UCSD-AML1 (cell line): ENCODE data around the gene SSH2.
"Not testable (repeated sequence)": the region's sequence is repeated elsewhere in the genome, so short reads cannot be mapped to it uniquely, and the experiment has no call there.

Experiments used
- DNase-seq: peaks from one replicate; lab custom pipeline; 2025; ENCODE audit not compliant: unreplicated experiment; lab: John Stamatoyannopoulos, UW

Gene SSH2, protein sequence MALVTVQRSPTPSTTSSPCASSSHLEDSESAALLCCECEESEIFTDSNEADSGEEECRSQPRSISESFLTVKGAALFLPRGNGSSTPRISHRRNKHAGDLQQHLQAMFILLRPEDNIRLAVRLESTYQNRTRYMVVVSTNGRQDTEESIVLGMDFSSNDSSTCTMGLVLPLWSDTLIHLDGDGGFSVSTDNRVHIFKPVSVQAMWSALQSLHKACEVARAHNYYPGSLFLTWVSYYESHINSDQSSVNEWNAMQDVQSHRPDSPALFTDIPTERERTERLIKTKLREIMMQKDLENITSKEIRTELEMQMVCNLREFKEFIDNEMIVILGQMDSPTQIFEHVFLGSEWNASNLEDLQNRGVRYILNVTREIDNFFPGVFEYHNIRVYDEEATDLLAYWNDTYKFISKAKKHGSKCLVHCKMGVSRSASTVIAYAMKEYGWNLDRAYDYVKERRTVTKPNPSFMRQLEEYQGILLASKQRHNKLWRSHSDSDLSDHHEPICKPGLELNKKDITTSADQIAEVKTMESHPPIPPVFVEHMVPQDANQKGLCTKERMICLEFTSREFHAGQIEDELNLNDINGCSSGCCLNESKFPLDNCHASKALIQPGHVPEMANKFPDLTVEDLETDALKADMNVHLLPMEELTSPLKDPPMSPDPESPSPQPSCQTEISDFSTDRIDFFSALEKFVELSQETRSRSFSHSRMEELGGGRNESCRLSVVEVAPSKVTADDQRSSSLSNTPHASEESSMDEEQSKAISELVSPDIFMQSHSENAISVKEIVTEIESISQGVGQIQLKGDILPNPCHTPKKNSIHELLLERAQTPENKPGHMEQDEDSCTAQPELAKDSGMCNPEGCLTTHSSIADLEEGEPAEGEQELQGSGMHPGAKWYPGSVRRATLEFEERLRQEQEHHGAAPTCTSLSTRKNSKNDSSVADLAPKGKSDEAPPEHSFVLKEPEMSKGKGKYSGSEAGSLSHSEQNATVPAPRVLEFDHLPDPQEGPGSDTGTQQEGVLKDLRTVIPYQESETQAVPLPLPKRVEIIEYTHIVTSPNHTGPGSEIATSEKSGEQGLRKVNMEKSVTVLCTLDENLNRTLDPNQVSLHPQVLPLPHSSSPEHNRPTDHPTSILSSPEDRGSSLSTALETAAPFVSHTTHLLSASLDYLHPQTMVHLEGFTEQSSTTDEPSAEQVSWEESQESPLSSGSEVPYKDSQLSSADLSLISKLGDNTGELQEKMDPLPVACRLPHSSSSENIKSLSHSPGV (N-terminal part only)

DNA sequence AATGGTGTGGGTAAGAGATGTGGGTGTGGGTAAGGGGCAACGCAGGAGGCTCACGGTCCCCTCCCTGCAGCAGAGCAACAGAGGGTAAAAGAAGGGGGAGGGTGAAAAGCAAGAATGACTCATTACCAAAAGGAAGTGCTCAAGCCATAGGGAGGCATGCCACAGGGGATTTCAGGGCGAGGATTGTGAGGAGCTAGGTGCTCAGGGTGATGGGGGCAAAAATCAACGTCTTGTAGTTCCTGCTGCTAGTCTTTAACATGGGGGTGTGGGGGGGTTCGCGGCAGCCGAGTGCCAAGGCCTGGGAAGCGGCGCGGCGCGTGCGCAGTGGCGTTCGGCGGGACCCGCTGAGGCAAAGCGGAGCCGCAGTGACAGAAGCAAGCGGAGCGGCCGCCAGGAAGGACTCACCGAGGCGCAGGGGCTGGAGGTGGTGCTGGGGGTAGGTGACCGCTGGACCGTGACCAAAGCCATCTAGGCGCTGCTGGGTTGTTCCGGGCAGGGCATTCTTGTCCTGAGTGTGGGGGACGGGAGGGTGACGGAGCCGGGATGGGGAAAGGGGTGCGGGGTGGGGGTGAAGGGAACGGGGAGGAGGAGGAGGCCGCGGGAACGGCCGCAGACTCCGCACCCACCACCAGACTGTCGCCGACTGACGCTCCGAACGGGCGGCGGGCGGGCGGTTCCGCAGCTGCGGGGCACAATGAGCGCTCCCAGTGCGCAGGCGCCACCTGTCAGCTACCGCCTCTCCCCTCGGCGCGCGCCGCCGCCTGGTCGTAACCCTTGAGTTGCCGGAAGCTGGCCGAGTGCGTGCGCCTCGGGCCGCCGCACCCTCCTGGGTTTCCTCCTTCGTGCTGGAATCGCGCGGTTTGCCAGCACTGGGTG lies at the start of gene SSH2:
TSS of gene SSH2 (minus strand) at position 696 of the 876 bp plus-strand sequence. CDS start at position 468, 228 bp downstream.
- peak; percentile 90 for DNase-seq

DNA sequence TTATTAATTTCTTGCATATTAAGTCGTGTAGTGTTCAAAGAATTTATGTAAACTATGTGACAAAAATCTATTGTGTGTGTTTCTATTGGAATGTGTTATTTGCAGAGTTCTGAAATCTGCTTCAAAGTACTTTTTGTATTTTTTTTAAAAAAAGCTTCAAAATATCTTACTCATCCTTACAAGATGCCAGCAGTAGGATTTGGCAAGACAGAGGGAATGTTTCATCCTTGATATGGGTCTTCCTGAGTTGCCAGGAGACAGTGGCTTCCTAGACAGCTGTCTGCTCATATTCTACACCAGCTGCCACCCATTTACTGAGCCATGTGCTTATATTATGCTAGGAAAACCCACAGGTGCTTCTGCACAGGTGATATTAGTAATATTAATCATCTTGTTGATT lies 47.8 kb upstream of the SSH2 start:
- DNase-seq: no peak

DNA sequence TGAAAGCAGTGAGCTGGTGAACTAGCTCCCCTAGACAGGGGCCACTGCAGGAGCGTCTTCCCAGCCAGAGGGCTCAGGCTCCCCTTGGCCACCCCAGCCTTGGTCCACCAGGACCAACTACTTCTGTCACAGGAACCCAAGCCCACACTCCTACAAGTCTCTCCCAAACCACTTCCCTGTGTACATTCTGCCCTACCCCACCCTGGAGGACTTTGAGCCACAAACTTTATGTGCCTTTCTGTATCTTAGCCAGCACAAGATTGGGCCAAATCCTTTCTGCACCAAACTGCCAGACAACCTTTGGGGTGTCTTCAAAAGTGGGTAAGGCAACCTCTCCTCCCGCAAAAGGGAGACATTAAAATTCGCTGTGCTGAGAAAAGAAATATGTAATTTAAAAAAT lies 43.0 kb upstream of the SSH2 start:
- no peak for DNase-seq

DNA sequence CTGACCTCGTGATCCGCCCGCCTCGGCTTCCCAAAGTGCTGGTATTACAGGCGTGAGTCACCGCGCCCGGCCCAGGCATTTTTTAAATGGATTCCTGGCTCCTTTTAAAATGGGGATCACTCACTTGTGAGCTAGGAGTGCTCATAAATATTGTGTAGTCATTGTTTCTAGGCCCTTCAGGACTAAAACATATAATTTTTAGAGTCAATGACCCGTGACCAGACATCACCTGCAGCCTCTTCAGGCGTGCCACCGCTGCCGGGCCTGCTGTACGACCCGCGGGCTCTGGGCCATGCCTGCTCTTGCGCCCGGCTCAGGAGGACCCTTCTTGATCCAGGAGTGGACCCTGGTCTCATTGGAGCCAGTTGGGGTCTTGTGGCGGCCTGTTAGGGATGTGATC lies 42.2 kb upstream of the SSH2 start:
- DNase-seq: no peak

DNA sequence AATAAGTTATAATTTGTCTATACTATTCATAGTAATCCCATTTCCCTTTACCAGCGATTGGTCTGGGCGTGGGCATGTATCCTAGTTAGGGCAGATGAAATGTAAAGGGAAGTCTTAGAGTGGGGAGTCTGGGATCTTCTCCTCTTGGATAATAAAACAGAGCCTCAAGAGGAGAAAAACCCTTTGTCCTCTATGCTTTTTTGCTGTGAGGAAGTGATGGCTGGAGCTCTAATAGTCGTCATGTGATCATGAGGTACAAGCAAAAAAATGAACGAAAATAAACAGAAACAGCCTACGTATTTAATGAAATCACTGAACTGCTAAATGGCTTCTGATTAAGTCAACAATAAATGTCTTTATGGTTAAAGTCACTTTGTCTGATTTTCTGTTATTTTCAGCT lies 38.2 kb upstream of the SSH2 start:
- DNase-seq: no peak

DNA sequence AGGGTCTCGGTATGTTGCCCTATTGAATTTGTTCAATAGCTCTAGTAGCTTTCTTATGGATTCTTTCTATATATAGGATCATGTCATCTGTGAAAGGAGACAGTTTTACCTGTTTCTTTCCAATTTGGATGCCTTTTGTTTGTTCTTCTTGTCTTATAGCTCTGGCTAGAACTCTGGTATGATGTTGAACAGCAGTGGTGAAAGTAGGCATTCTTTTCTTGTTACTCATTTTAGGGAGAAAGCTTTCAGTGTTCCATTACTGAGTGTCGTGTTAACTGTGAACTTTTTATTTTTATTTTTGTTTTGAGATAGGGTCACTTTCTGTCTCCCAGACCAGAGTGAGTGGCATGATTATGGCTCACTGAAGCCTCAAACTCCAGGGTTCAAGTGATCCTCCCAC lies 32.6 kb upstream of the SSH2 start:
- DNase-seq: no peak

DNA sequence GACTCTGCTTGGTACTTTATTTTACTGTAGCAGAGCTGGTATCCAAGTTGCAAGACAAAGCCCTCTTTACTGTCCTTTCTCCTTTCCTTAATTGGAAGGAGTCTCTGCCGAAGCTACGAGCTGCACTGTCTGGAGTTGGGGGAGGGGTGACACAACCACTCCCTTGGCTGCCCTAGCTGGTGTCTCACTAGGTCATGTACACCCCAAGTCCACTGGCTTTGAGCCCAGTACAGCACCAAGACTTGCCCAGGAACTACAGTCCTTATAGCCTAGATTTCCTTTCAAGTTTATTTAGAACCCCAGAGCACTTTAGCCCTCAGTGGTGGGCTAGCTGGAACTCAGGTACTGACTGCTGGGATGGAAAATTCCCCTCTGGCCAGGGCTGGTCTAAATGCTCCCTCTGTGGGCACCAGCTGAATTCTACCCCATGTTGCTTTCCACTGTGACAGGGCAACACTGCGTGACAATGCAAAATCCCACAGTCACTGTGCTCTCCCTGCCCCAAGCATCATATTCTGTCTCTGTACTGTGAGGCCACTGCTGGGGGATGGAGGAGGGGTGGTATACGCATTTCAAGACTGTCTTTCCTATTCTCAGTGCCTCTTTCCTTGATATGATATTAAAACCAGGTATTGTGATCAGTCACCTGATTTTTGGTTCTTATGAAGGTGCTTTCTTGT lies 29.8 kb upstream of the SSH2 start:
- DNase-seq: no peak

DNA sequence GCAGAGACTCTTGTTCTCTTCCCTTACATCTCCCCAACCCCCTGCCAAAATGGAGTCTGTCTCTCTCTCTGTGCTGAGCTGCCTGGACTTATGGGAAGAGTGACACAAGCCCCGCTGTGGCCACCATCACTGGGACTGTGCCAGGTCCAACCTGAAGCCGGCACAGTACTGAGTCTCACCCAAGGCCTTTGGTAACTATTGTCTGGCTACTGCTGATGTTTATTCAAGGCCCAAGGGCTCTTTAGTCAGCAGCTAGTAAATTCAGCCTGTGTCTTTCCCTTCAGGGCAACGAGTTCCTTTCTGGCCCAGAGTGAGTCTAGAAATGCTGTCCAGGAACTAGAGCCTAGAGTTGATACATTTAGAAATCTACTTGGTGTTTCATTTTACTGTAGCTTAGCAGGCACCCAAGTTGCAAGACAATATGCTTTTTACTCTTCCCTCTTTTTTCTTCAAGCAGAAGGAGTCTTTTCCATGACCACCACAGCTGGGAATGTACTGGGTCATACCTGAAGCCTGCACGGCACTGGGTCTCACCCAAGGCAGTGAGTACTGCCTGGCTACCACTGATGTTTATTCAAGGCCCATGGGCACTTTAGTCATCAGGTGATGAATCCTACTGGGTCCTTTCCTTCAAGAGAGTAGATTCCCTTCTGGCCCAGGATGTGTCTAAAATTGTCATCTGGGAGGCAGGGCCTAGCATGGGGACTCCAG lies 29.1 kb upstream of the SSH2 start:
- no peak for DNase-seq

DNA sequence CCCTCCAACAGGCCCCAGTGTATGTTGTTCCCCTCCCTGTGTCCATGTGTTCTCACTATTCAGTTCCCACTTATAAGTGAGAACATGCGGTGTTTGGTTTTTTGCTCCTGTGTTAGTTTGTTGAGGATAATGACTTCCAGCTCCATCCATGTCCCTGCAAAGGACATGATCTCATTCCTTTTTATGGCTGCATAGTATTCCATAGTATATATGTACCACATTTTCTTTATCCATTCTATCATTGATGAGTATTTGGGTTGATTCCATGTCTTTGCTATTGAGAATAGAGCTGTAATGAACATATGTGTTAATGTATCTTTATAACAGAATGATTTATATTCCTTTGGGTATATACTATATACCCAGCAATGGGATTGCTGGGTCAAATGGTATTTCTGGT lies 27.5 kb upstream of the SSH2 start:
- DNase-seq: not testable (repeated sequence)

DNA sequence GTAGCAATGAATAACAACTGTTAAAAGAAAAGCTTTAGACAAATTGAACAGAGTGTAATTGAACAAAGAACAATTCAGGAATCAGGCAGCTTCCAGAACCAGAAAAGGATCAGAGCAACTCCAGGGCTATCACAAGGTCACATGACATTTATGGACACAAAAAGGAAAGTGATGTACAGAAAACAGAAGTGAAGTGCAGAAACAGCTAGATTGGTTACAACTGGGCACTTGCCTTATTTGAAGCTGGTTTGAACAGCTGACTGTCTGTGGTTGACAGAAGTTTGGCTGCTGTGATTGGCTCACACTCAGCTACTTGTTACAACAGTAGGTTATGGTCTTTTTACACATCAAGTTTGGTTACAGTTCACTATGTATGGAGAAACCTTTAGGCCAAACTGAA lies 26.2 kb upstream of the SSH2 start:
- DNase-seq: no peak

DNA sequence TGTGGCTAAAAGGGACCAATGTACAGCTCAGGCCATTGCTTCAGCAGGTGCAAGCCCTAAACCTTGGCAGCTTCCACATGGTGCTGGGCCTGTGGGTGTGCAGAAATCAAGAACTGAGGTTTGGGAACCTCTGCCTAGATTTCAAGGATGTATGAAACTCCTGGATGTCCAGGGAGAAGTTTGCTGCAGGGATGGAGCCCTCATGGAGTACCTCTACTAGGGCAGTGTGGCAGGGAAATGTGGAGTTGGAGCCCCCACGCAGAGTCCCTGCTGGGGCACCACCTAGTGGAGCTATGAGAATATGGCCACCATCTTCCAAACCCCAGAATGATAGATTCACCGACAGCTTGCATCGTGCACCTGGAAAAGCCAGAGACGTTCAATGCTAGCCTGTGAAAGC lies 24.4 kb upstream of the SSH2 start:
- no peak for DNase-seq

DNA sequence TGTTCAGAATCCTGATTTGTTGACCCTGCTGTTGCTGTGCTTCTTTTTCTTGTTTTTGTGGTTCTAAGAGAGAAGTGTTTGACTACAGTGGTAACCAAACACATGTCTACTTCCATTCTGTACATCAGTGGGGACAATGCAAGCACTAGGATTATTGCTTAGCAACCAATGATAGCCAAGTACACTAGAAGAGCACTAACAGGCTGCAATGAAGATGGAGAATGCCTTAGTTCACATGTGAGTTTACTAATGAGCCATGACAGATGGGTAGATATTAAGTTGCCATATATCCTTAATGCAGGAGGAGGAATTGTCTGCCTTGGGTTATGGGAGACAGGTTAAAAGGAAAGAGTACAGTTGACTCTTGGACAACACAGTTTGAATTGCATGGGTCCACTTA lies 19.7 kb upstream of the SSH2 start:
- DNase-seq: no peak

DNA sequence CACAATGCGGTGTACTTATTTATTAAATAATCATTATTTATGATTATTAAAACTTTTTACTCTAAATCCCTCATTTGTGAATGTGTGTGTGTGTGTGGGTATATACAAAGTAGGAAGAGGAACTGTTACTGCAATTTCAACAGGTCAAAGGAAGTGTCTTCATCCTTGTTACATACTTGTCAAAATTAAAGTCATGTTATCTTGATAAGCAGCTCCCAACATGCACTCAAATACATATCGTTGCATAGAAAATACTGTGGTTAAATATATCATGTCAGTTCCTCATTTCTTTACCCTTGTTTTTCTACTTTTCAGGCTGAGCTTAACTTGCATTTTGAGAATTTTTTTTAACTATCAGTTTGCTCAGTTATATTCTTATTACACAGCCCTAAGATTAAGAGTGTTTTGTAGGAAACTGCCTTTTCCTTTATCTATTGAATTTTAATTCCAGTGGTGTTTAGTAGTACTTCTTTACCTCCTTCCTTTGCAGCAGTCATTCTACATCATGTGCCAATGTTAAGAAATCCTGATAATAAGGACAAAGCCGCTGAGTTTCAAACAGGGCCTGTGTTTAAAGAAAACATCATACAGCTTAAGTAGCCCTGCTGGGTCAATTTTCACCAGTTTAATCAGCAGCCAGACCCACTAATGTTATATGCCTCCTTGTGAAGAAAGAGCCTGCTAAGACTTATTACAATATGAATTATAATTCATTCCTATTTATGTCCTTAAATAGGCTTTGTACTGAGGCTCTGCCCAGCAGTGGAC lies 18.6 kb upstream of the SSH2 start:
- no peak for DNase-seq

DNA sequence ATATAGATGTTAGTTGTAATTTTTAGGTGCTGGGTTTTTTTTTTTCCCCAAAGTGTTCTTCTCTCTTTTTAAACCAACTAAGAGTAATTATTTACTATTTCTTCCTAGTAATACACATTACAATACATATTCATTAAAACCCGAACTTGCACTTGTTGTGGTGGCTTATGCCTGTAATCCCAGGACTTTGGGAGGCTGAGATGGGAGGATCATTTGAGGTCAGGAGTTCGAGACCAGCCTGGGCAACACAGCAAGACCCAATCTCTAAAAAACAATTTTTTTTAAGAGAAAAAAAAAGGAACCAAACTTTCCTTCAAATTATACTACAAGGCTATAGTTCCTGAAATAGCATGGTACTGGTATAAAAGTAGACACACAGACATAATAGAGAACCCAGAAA lies 15.3 kb upstream of the SSH2 start:
- no peak for DNase-seq

DNA sequence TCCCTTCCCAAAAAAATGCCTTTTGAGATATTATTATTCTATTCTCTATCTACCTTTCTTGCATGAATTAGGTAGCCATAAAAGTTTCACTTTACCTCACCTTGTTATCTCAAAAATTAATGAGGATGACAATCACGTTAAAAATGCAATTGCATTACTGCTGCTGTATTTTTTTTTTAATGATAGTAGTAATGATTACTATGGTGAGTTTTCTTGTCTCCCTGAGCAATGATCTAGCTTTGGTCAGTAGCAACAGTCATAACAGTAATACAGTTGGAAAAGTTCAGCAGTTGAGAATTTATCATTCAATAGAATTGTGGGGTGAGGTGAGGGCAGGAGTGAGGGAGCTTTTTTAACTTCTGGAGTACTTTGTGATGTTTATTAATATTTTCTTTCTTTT lies 11.3 kb upstream of the SSH2 start, which contains the start of gene EFCAB5:
TSS of gene EFCAB5 (plus strand) at position 301 of the 400 bp plus-strand sequence. CDS start 163 bp downstream, outside the sequence.
- no peak for DNase-seq

DNA sequence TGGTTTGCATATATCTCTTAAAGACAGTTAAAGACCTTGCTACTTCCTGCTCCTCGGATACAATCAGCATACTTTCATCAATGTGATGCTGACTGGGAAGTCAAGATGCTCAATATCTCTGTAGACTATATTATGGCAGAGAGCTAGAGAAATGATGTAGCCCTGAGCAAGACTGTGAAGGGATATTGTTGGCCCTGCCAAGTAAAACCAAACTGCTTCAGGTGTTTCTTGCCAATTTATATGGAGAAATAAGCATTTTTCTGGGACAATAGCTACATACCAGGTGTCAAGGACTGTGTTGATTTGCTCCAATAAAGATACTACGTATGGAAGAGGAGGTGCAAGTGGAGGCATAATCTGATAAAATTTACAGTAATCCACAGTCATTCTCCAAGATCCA lies 6.7 kb upstream of the SSH2 start:
- DNase-seq: no peak

DNA sequence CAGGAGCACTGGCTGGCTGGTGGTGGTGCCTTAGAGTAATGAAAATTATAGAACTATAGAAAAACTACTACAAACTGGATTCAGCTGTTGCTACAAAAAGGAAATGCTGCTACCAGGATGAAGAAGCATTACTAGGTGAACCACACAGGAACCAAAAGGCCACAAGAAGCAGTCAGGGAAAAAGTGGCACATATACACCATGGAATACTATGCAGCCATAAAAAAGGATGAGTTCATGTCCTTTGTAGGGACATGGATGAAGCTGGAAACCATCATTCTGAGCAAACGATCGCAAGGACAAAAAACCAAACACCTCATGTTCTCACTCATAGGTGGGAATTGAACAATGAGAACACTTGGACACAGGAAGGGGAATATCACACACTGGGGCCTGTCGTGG lies 5.9 kb upstream of the SSH2 start:
- not testable (repeated sequence) for DNase-seq

DNA sequence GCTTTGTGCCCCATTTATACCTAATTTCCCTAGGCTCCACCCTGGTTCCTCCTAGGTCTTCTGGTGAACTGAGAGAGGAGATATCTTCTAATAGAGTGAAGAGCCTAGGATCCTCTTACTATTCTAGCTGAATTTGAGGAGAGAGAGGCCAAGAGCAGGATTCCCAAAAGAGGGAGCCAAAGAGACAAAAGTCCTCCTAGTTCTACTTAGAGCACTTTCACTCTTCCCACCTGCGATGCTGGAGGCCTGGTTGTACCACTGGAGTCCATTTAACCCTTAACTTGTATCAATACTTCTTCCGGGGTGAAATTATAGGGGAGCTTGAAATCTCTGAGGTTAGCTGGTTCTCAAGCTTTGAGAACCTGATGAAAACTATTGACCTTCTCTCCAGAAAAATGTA lies 3.4 kb upstream of the SSH2 start:
- no peak for DNase-seq
